Upper lobe of right lung (tissue), 1 donor: ENCODE results near the gene POU2AF2. TPM values are rescaled to one million over a fixed set of nuclear protein-coding genes. Genes with fewer than 3 reads are reported as not detected.

Experiments used
- ATAC-seq: fragments of 200-7000 bp; cut with Tn5 transposase; one replicate; pipeline ENCODE4 v1.9.1; 2020; ENCODE audit warnings: mild to moderate bottlenecking, moderate library complexity
- DNase-seq: peaks from one replicate; pipeline ENCODE4 v3.0.0-alpha.2; 2020
- H3K27ac ChIP-seq: fragments of 200-600 bp; one replicate; pipeline ENCODE4 v1.8.0; 2022
- H3K27me3 ChIP-seq: fragments of 200-600 bp; one replicate; pipeline ENCODE4 v1.8.0; 2022; ENCODE audit warnings: mild to moderate bottlenecking
- H3K36me3 ChIP-seq: fragments of 200-600 bp; one replicate; pipeline ENCODE4 v1.8.0; 2022
- H3K4me1 ChIP-seq: fragments of 200-600 bp; one replicate; pipeline ENCODE4 v1.8.0; 2022
- H3K4me3 ChIP-seq: fragments of 200-600 bp; one replicate; pipeline ENCODE4 v1.8.0; 2022; ENCODE audit warnings: mild to moderate bottlenecking
- H3K9me3 ChIP-seq: fragments of 200-600 bp; one replicate; pipeline ENCODE4 v1.8.0; 2022
- CTCF ChIP-seq: fragments of 200-600 bp; IDR thresholded peaks from one replicate; pipeline ENCODE4 v1.8.0; 2022; ENCODE audit warnings: antibody characterized with exemption
- intact Hi-C: fragments of 100-400 bp; cut with DNase I; formaldehyde crosslinking; loops from one replicate; pipeline ENCODE4 v1.11.0; 2022
- total RNA-seq: library from RNA; stranded (reverse); fragmentation: NEBNext Ultra II Directional; extraction: Animal tissue kit (Norgen Biotek cat#: 25700); gene quantifications from one replicate; pipeline ENCODE4 v1.2.1, GENCODE V29; 2021
- donor health status: DM: no; HTN: yes; CAD: no; lungs with severe emphysema.

POU2AF2 gene
- total RNA-seq, 1 donor from 2014 or later, result not detected

GRCh38 chr11:111331711-111332479 lies 86.4 kb downstream of the POU2AF2 start:
- H3K4me3 ChIP-seq, result no peak overlapping the region
- H3K27ac ChIP-seq, result no peak overlapping the region
- no peak for TF ChIP-seq CTCF
- ATAC-seq (no peak), DNase-seq (no peak)
- H3K27me3 ChIP-seq, result no peaks in the 10 kb centered on the region
- H3K9me3 ChIP-seq, result no peaks in the 10 kb centered on the region
- no peaks in the 10 kb centered on the region for H3K36me3 ChIP-seq
- H3K4me1 ChIP-seq, result peaks cover 10% of the 10 kb centered on the region
- intact Hi-C loops, result no loop called here

GRCh38 chr11:111334532-111335502 lies 89.3 kb downstream of the POU2AF2 start:
- Histone ChIP-seq H3K4me1 (peaks cover 10% of the 10 kb centered on the region), H3K27me3 (no peaks in the 10 kb centered on the region), H3K27ac (peak overlapping the region; percentile 18), H3K36me3 (no peaks in the 10 kb centered on the region), H3K9me3 (no peaks in the 10 kb centered on the region), H3K4me3 (no peak overlapping the region)
- intact Hi-C loops, result no loop called here
- peak; percentile 63 for ATAC-seq
- no peak for DNase-seq
- TF ChIP-seq CTCF, result no peak

GRCh38 chr11:111335549-111335948 lies 90.0 kb downstream of the POU2AF2 start:
- H3K27ac ChIP-seq, result no peak overlapping the region
- H3K9me3 ChIP-seq, result no peaks in the 10 kb centered on the region
- intact Hi-C loops, result no loop called here
- no peak for ATAC-seq
- peaks cover 10% of the 10 kb centered on the region for H3K4me1 ChIP-seq
- DNase-seq, result no peak
- H3K4me3 ChIP-seq, result no peak overlapping the region
- TF ChIP-seq CTCF, result no peak
- no peaks in the 10 kb centered on the region for H3K27me3 ChIP-seq
- no peaks in the 10 kb centered on the region for H3K36me3 ChIP-seq

Other genes starting within 250 kb of the POU2AF2 start
- 1.8 TPM for gene POU2AF3, start 52.8 kb downstream of the POU2AF2 start, total RNA-seq
- 2.5 TPM for gene POU2AF1, start 133.6 kb downstream of the POU2AF2 start, total RNA-seq